H1 (cell line): ENCODE results near the gene GABRG2. TPM values are rescaled to one million over a fixed set of nuclear protein-coding genes. Genes with fewer than 3 reads are reported as not detected.

Source experiments
- CTCF ChIA-PET: fragments of 300-600 bp; sonication (Branson Sonifier 250); formaldehyde crosslinking; loops from one replicate; lab custom pipeline; 2021; ENCODE audit not compliant: partially characterized antibody; lab: Charles Lee
- POLR2A ChIA-PET: fragments of 300-600 bp; sonication (Branson Sonifier 250); formaldehyde crosslinking; loops from one replicate; lab custom pipeline; 2021; ENCODE audit warnings: inconsistent platforms; ENCODE audit not compliant: partially characterized antibody; lab: Charles Lee
- DNase-seq, 2 experiments: peaks; one replicate each; pipeline versions ENCODE4 v3.0.0 to v3.0.0-alpha.2; 2010 to 2022; ENCODE audit warnings: low spot score in 2 of 2, low read depth in 1 of 2, mixed read lengths in 1 of 2
- FAIRE-seq: peaks from 2 replicates; lab custom pipeline; 2011; peaks lifted over from hg19 to GRCh38; lab: Jason Lieb, UNC
- H2AFZ ChIP-seq: 2 replicates; pipeline ENCODE4 v1.8.1; 2012; ENCODE audit warnings: low read length, inconsistent platforms
- H2AK5ac ChIP-seq: 2 replicates; pipeline ENCODE4 v1.6.1; 2013; ENCODE audit warnings: low read depth, low read length
- H2BK120ac ChIP-seq: replicated peaks from 2 replicates; pipeline ENCODE3; 2013; ENCODE audit warnings: low read depth, low read length, inconsistent platforms
- H2BK12ac ChIP-seq: 2 replicates; pipeline ENCODE4 v1.6.1; 2013; ENCODE audit warnings: low read depth, low read length
- H2BK15ac ChIP-seq: 2 replicates; pipeline ENCODE4 v1.6.1; 2013; ENCODE audit warnings: low read length
- H2BK20ac ChIP-seq: 2 replicates; pipeline ENCODE4 v1.6.1; 2013; ENCODE audit warnings: low read length
- H2BK5ac ChIP-seq: 2 replicates; pipeline ENCODE4 v1.6.1; 2013; ENCODE audit warnings: low read depth, low read length
- H3K14ac ChIP-seq: 2 replicates; pipeline ENCODE4 v1.6.1; 2013; ENCODE audit warnings: inconsistent platforms; ENCODE audit not compliant: insufficient read length
- H3K18ac ChIP-seq: 2 replicates; pipeline ENCODE4 v1.6.1; 2013; ENCODE audit warnings: low read length; ENCODE audit errors: extremely low read depth
- H3K23ac ChIP-seq: 2 replicates; pipeline ENCODE4 v1.6.1; 2013; ENCODE audit warnings: inconsistent platforms; ENCODE audit not compliant: insufficient read length
- H3K23me2 ChIP-seq: 2 replicates; pipeline ENCODE4 v1.6.1; 2013; ENCODE audit warnings: low read depth, low read length
- H3K27ac ChIP-seq: 2 replicates; pipeline ENCODE4 v1.6.1; 2011; ENCODE audit warnings: low read depth, low read length, inconsistent platforms
- H3K27me3 ChIP-seq, 4 experiments: replicated peaks in 1 of 4; 1 replicate in 1 of 4; 2 replicates in 3 of 4; pipeline versions ENCODE4 v1.6.1 to v1.8.1; 2011 to 2013; ENCODE audit warnings: low read length in 3 of 4, mild to moderate bottlenecking in 3 of 4, inconsistent platforms in 2 of 4, mixed read lengths in 2 of 4, moderate library complexity in 1 of 4; ENCODE audit not compliant: control insufficient read depth in 3 of 4, insufficient read depth in 3 of 4; ENCODE audit errors: extremely low read depth in 1 of 4
- H3K36me3 ChIP-seq, 4 experiments: 2 replicates each; pipeline versions ENCODE4 v1.6.1 to v1.8.1; 2011 to 2013; ENCODE audit warnings: mild to moderate bottlenecking in 4 of 4, low read length in 3 of 4, moderate library complexity in 2 of 4, control low read depth in 1 of 4, inconsistent platforms in 1 of 4; ENCODE audit not compliant: insufficient read depth in 4 of 4, control insufficient read depth in 2 of 4
- H3K4ac ChIP-seq: replicated peaks from 2 replicates; pipeline ENCODE3; 2013; ENCODE audit warnings: low read length, low read depth, mixed read lengths, inconsistent platforms; ENCODE audit not compliant: insufficient read length
- H3K4me1 ChIP-seq, 4 experiments: replicated peaks in 1 of 4; 1 replicate in 1 of 4; 2 replicates in 3 of 4; pipeline versions ENCODE4 v1.6.1 to v1.8.1; 2011 to 2013; ENCODE audit warnings: low read length in 3 of 4, inconsistent platforms in 2 of 4, mixed read lengths in 1 of 4; ENCODE audit not compliant: insufficient read depth in 4 of 4, control insufficient read depth in 3 of 4
- H3K4me2 ChIP-seq, 2 experiments: 2 replicates each; pipeline versions ENCODE4 v1.6.1 to v1.8.1; 2011 to 2013; ENCODE audit warnings: low read depth in 2 of 2, low read length in 2 of 2, control low read depth in 1 of 2, inconsistent platforms in 1 of 2, mild to moderate bottlenecking in 1 of 2; ENCODE audit not compliant: insufficient read depth in 1 of 2
- H3K4me3 ChIP-seq, 4 experiments: fragments of 200-600, 300-600 bp in 1 of 4; sonication (generic), shearing (Covaris generic), sonication (Bioruptor Twin) in 1 of 4; 2 replicates each; pipeline versions ENCODE4 v1.5.1 to v1.8.1; 2011 to 2016; ENCODE audit warnings: low read length in 4 of 4, low read depth in 3 of 4, control low read depth in 2 of 4, inconsistent platforms in 2 of 4, mild to moderate bottlenecking in 2 of 4, mixed read lengths in 1 of 4, moderate library complexity in 1 of 4; ENCODE audit not compliant: insufficient read depth in 2 of 4; ENCODE audit errors: extremely low read depth in 1 of 4
- H3K56ac ChIP-seq: replicated peaks from 2 replicates; pipeline ENCODE3; 2013; ENCODE audit warnings: low read depth, mild to moderate bottlenecking, mixed read lengths, low read length, inconsistent platforms; ENCODE audit not compliant: insufficient read length
- H3K79me1 ChIP-seq: 2 replicates; pipeline ENCODE4 v1.6.1; 2013; ENCODE audit warnings: low read depth, low read length, control low read depth
- H3K79me2 ChIP-seq, 2 experiments: 2 replicates each; pipeline versions ENCODE4 v1.6.1 to v1.8.1; 2012 to 2013; ENCODE audit warnings: low read length in 2 of 2, mild to moderate bottlenecking in 2 of 2, inconsistent platforms in 1 of 2; ENCODE audit not compliant: insufficient read depth in 2 of 2, control insufficient read depth in 1 of 2
- H3K9ac ChIP-seq, 4 experiments: replicated peaks in 1 of 4; 1 replicate in 1 of 4; 2 replicates in 3 of 4; pipeline versions ENCODE4 v1.6.1 to v1.8.1; 2011 to 2013; ENCODE audit warnings: low read depth in 3 of 4, low read length in 3 of 4, control low read depth in 2 of 4, mild to moderate bottlenecking in 2 of 4, moderate library complexity in 2 of 4, inconsistent platforms in 1 of 4; ENCODE audit errors: extremely low read depth in 1 of 4
- H3K9me3 ChIP-seq, 2 experiments: 2 replicates each; pipeline versions ENCODE4 v1.6.1 to v1.8.1; 2012 to 2013; ENCODE audit warnings: mild to moderate bottlenecking in 2 of 2, moderate library complexity in 2 of 2, control low read depth in 1 of 2, inconsistent platforms in 1 of 2, low read depth in 1 of 2, low read length in 1 of 2, mixed read lengths in 1 of 2; ENCODE audit not compliant: insufficient read depth in 2 of 2
- H4K20me1 ChIP-seq, 2 experiments: replicated peaks in 1 of 2; 2 replicates each; pipeline versions ENCODE3 to v1.8.1; 2011 to 2013; ENCODE audit warnings: inconsistent platforms in 2 of 2, low read length in 2 of 2, mild to moderate bottlenecking in 1 of 2; ENCODE audit not compliant: insufficient read depth in 2 of 2, control insufficient read depth in 1 of 2
- H4K5ac ChIP-seq: 2 replicates; pipeline ENCODE4 v1.6.1; 2013; ENCODE audit warnings: low read length, low read depth, mixed read lengths, inconsistent platforms; ENCODE audit not compliant: insufficient read length
- H4K8ac ChIP-seq: 2 replicates; pipeline ENCODE4 v1.8.0; 2013; ENCODE audit warnings: mild to moderate bottlenecking, moderate library complexity, low read length, inconsistent platforms; ENCODE audit not compliant: insufficient read depth; ENCODE audit errors: extremely low read depth
- H4K91ac ChIP-seq: replicated peaks from 2 replicates; pipeline ENCODE3; 2013; ENCODE audit warnings: low read length, mixed read lengths, inconsistent platforms; ENCODE audit not compliant: insufficient read length
- BCL11A ChIP-seq, 2 experiments: IDR thresholded peaks; one replicate each; pipeline ENCODE4 v1.6.1; 2011; ENCODE audit warnings: low read depth in 2 of 2, low read length in 2 of 2, mild to moderate bottlenecking in 2 of 2
- BRCA1 ChIP-seq: IDR thresholded peaks from 2 replicates; pipeline ENCODE4 v1.6.1; 2012; ENCODE audit warnings: low read depth, low read length, improper control_type of control experiment
- CEBPB ChIP-seq: IDR thresholded peaks from 2 replicates; pipeline ENCODE4 v1.6.1; 2012; ENCODE audit warnings: low read depth, low read length
- EP300 ChIP-seq, 2 experiments: IDR thresholded peaks; 1 replicate in 1 of 2; 2 replicates in 1 of 2; pipeline ENCODE4 v1.6.1; 2011 to 2012; ENCODE audit warnings: low read depth in 2 of 2, low read length in 2 of 2, mild to moderate bottlenecking in 2 of 2, borderline replicate concordance in 1 of 2, inconsistent platforms in 1 of 2, moderate library complexity in 1 of 2
- GABPA ChIP-seq: IDR thresholded peaks from 2 replicates; pipeline ENCODE4 v1.6.1; 2011; ENCODE audit warnings: mild to moderate bottlenecking, low read length, moderate library complexity, borderline replicate concordance; ENCODE audit not compliant: insufficient read depth
- KDM1A ChIP-seq: fragments of 200-600, 300-600 bp; sonication (generic); IDR thresholded peaks from 2 replicates; pipeline ENCODE4 v1.7.1; 2016; ENCODE audit warnings: mild to moderate bottlenecking, low read length, borderline replicate concordance
- MAX ChIP-seq: IDR thresholded peaks from 2 replicates; pipeline ENCODE4 v1.6.1; 2012; ENCODE audit warnings: inconsistent platforms
- POLR2AphosphoS5 ChIP-seq: IDR thresholded peaks from 2 replicates; pipeline ENCODE4 v1.6.1; 2011; ENCODE audit warnings: low read depth, low read length
- POU5F1 ChIP-seq: IDR thresholded peaks from 2 replicates; pipeline ENCODE4 v1.6.1; 2011; ENCODE audit warnings: low read depth, mild to moderate bottlenecking, low read length, moderate library complexity
- SP1 ChIP-seq: IDR thresholded peaks from 2 replicates; pipeline ENCODE4 v1.6.1; 2011; ENCODE audit warnings: low read depth, low read length
- TBP ChIP-seq: IDR thresholded peaks from 2 replicates; pipeline ENCODE4 v1.6.1; 2011; ENCODE audit warnings: low read depth, low read length, improper control_type of control experiment
- USF2 ChIP-seq: IDR thresholded peaks from 2 replicates; pipeline ENCODE4 v1.6.1; 2011; ENCODE audit warnings: low read length, improper control_type of control experiment
- ZNF274 ChIP-seq: IDR thresholded peaks from 2 replicates; pipeline ENCODE4 v1.7.0; 2012; ENCODE audit warnings: low read length, borderline replicate concordance; ENCODE audit errors: extremely low read depth
- WGBS, 2 experiments: shearing (Covaris generic) in 1 of 2; methylation state at CpG; one replicate each; pipeline versions ENCODE4 v1.1.6 to v1.1.7; 2013 to 2015; ENCODE audit warnings: low lambda C conversion rate in 2 of 2, mixed read lengths in 2 of 2, inconsistent platforms in 1 of 2, low coverage in 1 of 2, missing lambda C conversion rate in 1 of 2; ENCODE audit not compliant: insufficient replicate concordance in 2 of 2, insufficient coverage in 1 of 2, insufficient read length in 1 of 2; ENCODE audit errors: extremely low coverage in 1 of 2, missing lambda C conversion rate in 1 of 2; 5-methylcytosine and 5-hydroxymethylcytosine counted together
- polyA plus RNA-seq, 7 experiments: library from polyadenylated mRNA; depleted of rRNA in 3 of 7; stranded (reverse) in 5 of 7; unstranded in 2 of 7; fragments of >200 nt in 5 of 7; fragments of 200-250 nt in 2 of 7; gene quantifications; 1 replicate in 5 of 7; 2 replicates in 1 of 7; 4 replicates in 1 of 7; pipeline versions ENCODE4 v1.2.1 to v1.2.3, GENCODE V29; 2011 to 2013; ENCODE audit warnings: missing spikeins in 2 of 7, mixed read lengths in 2 of 7
- total RNA-seq: library from RNA; stranded (reverse); fragmentation: NEBNext Ultra II Directional; extraction: Animal tissue kit (Norgen Biotek cat#: 25700); gene quantifications from 2 replicates; pipeline ENCODE4 v1.2.1, GENCODE V29; 2021

Gene GABRG2
- total and polyA plus RNA-seq, 2 of the 8 experiments (the other 6 are each of a cell fraction or from before 2014, with no cell fraction given): 2.0 to 2.8 TPM

DNA sequence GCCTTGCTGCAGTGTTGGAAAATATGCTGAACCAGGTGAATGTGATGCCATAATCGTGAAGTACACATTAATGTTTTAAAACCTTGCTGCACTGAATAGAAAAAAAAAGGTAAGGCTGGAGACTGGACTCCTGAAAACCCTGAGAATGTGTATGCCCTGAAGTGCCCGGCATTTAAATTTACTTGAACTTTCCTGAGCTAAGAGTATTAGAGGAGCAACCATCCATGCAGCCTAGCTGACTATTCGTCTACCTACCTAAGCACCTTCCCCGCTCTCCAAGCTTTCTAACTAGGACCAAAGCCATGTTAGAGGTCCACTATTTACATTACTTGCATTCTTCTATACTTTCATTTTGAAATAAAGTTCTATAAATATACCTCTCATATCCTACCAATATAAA lies 1.4 kb downstream of the GABRG2 start:
- Histone ChIP-seq H2AFZ (no peak overlapping the region), H3K4me1 (peaks cover 0 to 6% (median 2%) of the 10 kb centered on the region in 4 experiments; a peak in 3 of 7 replicates), H4K5ac (no peak overlapping the region), H3K79me2 (no peaks in the 10 kb centered on the region), H3K9me3 (no peaks in the 10 kb centered on the region), H3K36me3 (no peaks in the 10 kb centered on the region), H2BK20ac (no peak overlapping the region), H3K56ac (no peak overlapping the region), H3K23ac (no peak overlapping the region), H2BK120ac (no peak overlapping the region), H2BK15ac (no peak overlapping the region), H3K18ac (no peak overlapping the region), H3K23me2 (peaks cover 8% of the 10 kb centered on the region), H3K4me2 (peak overlapping the region; percentile 93 to 99; a peak in 2 of 4 replicates), H4K91ac (no peak overlapping the region), H3K9ac (no peak overlapping the region), H4K20me1 (no peaks in the 10 kb centered on the region), H3K4ac (no peak overlapping the region), H3K79me1 (no peaks in the 10 kb centered on the region), H3K27me3 (no peaks in the 10 kb centered on the region), H3K4me3 (0 out of 8 replicates have a peak overlapping the region, but pooled peaks of 1 of the 4 experiments have one; percentile 92), H3K27ac (no peak overlapping the region), H4K8ac (no peak overlapping the region), H3K14ac (no peak overlapping the region), H2AK5ac (no peak overlapping the region), H2BK12ac (no peak overlapping the region), H2BK5ac (no peak overlapping the region)
- WGBS, 2 experiments: 92% methylated on average over 4 of the region's 4 CpGs; no CpG with 5 or more reads in 1 of the 2 experiments
- no peak for FAIRE-seq
- CTCF ChIA-PET: interaction anchor here (0.7 to 1.3 kb wide), 3 partner anchors 139 to 1207 kb away, joined by 3 to 4 read pairs (median 3); partner anchors contain the start of gene GABRA1
- no peak for DNase-seq
- POLR2A ChIA-PET: interaction anchor here (0.7 kb wide), 1 partner anchor 95 kb away, joined by 3 read pairs; no protein-coding TSS in a partner anchor
- no peak for TF ChIP-seq SP1
- no peak for TF ChIP-seq ZNF274
- TF ChIP-seq CEBPB: no peak
- no peak for TF ChIP-seq BCL11A (IDR thresholded peaks at IDR 0.05; ENCODE audit: low read depth in 2 of 2, low read length in 2 of 2)
- no peak for TF ChIP-seq MAX
- no peak for TF ChIP-seq BRCA1
- no peak for TF ChIP-seq POLR2AphosphoS5
- TF ChIP-seq EP300 (IDR thresholded peaks at IDR 0.05; ENCODE audit: borderline replicate concordance in 1 of 2, low read depth in 2 of 2, low read length in 2 of 2): no peak
- no peak for TF ChIP-seq POU5F1
- TF ChIP-seq TBP: no peak
- TF ChIP-seq GABPA: no peak
- TF ChIP-seq USF2: no peak
- TF ChIP-seq KDM1A: no peak
